Hematopoietic multipotent progenitor cell (in vitro differentiated cells): ENCODE measurements around the gene WFDC1. TPM values are rescaled to one million over a fixed set of nuclear protein-coding genes. Genes with fewer than 3 reads are reported as not detected.

Experiments
- DNase-seq, 3 donors: peaks; one replicate each; pipeline ENCODE4 v3.0.0-alpha.2; 2011 to 2015; ENCODE audit warnings: low read depth in 2 of 3, low spot score in 2 of 3
- total RNA-seq: library from RNA; depleted of rRNA; stranded (reverse); fragments of >200 nt; gene quantifications from one replicate; pipeline ENCODE4 v1.2.3, GENCODE V29; 2012

Gene WFDC1
- total RNA-seq, 1 donor = 2.4 TPM

DNA sequence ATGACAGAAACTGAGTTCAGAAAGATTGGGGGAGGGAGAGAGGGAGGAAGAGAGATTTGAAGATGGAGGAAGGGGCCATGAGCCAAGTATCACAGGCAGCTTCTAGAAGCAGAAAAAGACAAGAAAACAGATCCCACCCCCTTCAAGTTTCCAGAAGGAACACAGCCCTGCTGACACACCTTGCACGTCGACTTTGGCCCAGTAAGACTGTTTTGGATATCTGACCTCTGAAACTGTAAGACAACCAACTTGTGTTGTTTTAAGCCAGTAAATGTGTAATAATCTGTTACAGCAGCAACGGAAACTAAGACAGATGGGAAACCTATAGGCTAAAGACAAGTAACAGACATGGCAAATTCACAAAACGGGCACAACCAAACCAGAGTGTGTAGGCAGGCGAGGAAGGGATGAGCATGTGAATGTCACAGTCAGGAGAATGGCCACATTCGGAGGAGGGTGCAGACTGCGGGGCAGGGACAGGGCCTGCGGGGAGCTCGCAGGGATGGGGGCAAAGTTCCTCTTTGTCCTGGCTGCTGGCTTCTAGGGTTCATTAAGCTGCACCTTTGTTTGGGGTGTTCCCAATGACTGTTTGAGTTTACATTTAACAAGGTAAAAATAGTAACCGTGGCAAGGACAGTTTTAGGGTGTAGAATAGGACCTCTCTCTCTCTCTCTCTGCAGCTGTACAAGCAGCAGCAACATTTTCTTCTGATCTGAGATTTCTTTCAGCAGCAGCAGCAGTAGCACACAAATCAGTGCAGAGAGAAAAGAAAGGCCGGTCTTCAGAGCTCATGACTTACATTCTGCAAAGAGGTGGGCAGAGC lies 55.4 kb downstream of the WFDC1 start:
- DNase-seq = no peak

- DNase-seq = no peak
These were observed 56.2 kb downstream of the WFDC1 start for GRCh38 chr16:84350685-84351400.

GRCh38 chr16:84351630-84352029 lies 57.0 kb downstream of the WFDC1 start:
- DNase-seq = no peak

DNA sequence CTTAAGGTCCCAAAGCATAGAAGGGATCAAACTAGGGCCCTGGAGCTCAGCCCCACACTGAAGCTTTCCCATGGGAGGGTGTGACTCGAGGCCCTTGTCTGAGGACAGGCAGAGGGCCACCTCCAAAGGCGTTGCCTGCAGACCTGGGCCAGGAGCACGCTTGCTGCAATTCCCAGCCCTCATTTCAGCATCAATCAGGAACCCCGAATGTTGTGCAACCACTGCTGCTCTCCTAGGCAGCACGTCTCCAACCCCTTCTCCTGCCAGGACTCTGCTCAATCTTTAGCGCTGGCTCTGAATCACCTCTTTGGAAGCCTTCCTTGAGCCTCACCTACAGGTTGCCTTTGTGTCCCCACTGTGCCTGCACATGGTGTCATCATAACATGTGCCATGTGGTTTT lies 59.6 kb downstream of the WFDC1 start:
- DNase-seq = no peak

DNA sequence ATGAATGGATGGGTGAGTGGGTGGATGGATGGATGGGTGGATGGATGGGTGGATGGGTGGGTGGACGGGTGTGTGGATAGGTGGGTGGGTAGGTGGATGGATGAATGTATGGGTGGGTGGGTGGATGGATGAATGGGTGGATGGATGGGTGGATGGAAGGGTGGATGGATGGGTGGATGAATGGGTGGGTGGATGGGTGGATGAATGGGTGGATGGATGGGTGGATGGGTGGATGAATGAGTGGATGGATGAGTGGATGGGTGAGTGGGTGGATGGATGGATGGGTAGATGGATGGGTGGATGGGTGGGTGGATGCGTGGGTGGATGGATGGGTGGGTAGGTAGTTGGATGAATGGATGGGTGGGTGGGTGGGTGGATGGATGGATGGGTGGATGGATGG lies 60.5 kb downstream of the WFDC1 start:
- no peak for DNase-seq

DNA sequence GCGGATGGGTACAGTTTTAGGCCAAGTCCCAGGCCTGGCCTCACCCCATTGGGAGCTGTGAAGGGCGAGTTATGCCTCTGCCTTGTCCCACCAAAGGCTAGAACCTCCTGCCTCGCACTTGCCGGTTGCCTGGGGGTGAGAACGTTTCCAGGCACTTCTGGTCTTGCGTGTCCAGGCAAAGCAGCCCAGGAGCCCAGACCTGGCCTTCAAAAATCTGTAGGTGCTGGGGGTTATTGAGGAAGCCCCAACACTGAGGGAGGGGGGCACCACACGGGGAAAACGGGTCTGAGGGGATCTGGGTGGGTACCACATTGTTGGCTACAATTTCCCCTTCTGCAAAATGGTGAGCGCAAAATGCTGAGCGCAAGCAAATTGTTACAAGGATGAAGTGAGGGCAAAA lies 61.5 kb downstream of the WFDC1 start:
- no peak for DNase-seq

- DNase-seq = no peak
These were observed 62.0 kb downstream of the WFDC1 start for GRCh38 chr16:84356591-84357116.

DNA sequence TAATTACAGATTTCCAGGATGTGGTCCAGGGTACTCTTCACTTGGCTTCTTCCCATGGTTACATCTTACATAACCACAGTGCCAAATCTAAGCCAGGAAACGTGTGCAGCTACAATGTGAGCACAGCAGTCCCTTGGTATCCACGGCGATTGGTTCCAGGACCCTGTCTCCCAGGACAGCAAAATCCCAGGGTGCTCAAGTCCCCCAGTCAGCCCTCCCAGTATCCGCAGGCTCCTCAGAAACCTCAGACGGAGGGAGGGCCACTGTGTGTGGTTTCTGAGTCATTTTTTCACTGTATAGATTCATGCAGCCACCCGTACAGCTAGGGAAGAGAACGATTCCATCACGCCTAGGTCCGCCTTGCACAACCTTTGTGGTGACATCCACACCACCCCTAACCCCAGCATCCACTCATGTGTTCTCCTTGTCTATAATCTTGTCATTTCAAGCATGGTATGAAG lies 62.5 kb downstream of the WFDC1 start:
- no peak for DNase-seq

DNA sequence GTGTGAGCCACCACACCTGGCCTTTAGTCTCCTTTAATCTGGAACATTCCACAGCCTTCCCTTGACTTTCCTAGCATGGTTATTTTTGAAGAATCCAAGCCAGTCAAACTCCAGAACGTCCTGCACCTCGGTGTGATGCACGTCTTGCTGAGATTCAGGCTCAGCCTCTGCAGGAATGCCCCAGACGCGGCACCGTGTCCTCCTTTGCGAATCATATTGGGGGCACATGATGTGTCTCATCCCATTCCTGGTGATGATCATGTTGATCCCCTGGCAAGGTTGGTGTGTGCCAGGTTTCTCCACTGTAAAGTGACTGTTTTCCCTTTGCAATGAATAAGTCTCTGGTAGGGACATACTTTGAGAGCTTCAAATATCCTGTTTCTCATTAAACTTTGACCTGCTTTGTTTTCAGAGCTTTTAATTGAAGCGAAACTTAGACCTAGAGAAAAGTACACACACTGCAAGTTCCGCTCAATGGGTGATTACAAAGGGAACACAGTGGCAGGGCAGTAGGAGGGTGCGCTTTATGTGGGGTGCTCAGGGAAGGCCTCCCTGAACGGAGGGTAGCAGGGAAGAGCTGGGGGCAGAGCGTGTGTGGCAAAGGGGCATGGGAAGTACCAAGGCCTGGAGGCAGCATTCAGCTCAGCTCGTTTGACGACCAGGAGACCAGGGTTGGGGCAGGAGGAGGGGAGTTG lies 64.1 kb downstream of the WFDC1 start:
- DNase-seq = no peak

DNA sequence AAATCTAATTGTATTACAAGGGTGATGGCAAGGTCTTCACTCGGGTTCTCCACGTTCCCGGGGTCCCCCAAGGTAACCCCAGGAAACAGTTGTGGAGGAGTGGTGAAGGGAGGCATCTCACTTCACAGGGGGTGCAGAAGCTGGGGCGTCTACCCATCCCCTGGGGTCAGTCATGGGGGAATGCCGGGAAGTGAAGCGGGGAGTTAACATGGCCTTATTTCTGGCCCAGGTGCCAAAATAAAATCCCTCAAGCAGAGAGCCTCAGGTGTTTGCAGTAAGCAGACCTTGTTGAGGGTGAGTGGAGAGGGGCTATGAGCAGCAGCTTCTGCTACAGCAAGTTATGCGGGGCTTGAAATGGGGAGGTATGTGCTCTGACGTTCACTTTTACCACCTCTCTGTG lies 64.6 kb downstream of the WFDC1 start:
- DNase-seq = no peak

GRCh38 chr16:84360170-84360569 lies 65.5 kb downstream of the WFDC1 start:
- DNase-seq = peak in 2 of 3 donors; percentile 29 to 45

GRCh38 chr16:84360748-84361147 lies 66.1 kb downstream of the WFDC1 start:
- DNase-seq = no peak

DNA sequence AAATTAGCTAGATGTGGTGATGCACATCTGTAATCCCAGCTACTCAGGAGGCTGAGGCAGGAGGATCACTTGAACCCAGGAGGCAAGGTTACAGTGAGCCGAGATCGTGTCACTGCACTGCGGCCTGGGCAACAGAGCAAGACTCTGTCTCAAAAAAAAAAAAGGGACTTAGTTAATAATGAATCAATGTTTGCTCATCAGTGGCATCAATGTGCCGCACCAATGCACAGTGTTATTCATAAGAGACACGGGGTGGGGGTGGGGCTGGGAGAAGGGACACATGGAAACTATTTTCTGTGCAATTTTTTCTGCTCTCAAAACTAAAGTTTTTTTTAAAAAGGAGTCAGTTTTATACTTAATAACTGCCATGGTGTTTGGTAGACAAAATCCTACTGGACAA lies 66.9 kb downstream of the WFDC1 start:
- no peak for DNase-seq

GRCh38 chr16:84362471-84362941 lies 67.8 kb downstream of the WFDC1 start:
- DNase-seq = no peak

DNA sequence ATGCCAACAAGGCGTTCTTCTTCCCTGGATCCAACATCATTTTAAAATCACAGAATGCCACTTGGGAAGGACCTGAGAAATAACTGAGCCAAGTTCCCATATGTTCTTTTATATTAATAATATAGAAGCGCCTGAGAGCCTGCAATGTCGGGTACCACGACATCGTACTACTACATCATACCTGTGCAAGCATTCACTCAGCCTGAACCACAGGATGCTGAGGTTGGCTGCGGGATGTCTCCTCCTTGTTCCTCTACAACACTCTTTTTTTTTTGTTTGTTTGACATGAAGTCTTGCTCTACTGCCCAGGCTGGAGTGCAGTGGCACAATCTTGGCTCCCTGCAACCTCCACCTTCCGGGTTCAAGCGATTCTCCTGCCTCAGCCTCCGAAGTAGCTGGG lies 71.5 kb downstream of the WFDC1 start:
- DNase-seq = no peak

DNA sequence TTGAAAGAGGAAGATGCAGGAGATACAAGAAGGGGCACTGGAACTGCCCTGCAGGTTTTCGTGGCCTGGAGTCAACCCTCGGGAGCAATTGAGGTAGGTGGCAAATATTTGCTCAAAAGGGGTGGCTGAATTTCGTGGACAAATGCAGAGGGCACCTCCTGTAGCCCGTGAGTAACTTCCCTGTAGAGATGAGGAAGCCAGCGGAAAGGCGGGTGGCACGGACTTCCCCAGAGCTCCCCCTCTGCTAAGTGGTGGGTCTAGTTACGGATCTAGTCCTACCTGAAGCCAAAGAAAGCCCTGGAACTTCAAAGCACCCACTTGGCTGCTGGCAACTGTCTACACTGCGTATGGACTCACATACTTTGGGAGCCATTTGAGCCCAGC lies 72.6 kb downstream of the WFDC1 start:
- peak in 1 of 3 donors; percentile 24 for DNase-seq

GRCh38 chr16:84367750-84368307 lies 73.2 kb downstream of the WFDC1 start:
- DNase-seq = no peak

DNA sequence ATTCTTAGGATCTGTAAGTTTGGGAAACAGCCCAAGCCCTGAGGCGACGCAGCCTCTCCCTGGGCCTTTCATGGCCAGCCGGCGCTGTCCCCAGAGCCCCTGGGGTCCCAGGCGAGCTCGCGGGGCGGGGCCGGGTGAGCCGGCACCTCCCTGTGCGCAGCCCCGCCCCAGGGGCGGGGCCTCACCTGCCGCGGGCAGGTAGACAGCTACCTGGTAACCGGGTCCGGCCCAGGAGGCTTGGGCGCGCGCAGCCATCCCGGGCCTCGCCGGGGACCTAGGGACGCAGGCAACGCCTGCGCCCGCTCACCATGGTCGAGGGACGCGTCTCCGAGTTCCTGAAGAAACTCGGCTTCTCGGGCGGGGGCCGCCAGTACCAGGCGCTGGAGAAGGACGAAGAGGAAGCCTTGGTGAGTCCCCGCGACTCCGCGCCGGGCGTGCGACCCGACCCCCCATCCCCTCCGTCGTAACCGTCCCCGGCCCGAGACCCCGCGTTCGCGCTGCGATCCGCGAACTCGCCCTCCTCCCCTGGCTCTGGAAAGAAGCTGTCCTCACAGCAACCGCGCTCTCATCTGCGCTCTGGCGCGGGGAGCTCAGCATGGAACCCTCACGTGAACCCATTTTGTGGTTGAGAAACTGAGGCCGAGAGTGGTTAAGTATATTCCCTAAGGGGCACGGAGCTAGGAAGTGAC lies 73.8 kb downstream of the WFDC1 start, which contains the start of gene ATP2C2:
Gene ATP2C2 (plus strand): TSS at position 231 of the 689 bp plus-strand sequence. CDS start 78 bp downstream, at position 309.
- DNase-seq = no peak

GRCh38 chr16:84369105-84369504 lies 74.4 kb downstream of the WFDC1 start:
- no peak for DNase-seq
